ENCODE results near the gene SYP. TPM values are rescaled to one million over a fixed set of nuclear protein-coding genes. Genes with fewer than 3 reads are reported as not detected.

SYP gene
- polyA plus RNA-seq, 6 donors from 2014 or later: 0.15 to 1.3 (median 0.47) TPM; not detected in 1

DNA sequence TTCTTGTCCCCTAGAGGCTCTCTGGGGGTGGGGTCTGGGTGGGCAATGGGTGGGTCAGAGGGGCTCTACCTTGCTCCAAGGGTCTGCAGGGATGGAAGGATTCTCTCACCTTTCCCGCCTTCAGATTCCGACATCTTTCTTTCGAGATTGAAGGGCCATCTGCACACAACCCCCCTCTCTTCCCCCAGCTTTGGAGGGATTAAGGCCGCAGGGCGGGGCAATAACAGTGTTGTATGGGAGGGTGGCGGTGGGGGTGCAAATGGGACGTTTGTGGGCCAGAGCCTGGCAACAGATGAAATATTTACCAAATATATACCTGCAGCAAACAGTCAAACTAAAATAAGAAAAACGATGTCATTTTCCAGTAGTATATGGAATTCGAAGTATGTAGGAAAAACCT is 33.2 kb upstream of the SYP start, which contains the start of gene CACNA1F:
CACNA1F (minus strand) TSS at position 165 of the 400 bp plus-strand sequence; CDS start at position 134, 31 bp downstream.
- H3K36me3 Mint-ChIP-seq: no peaks in the 10 kb centered on the region
- H3K4me3 Mint-ChIP-seq: peak within 1 kb of the TSS in 3 of 8 donors; percentile 25 to 89 (median 41)
- DNase-seq (no peak), ATAC-seq (ENCODE audit: low read depth in 2 of 2) (no peak)
- no peaks in the 10 kb centered on the region for H3K27me3 Mint-ChIP-seq
- peaks cover 18 to 49% (median 42%) of the 10 kb centered on the region in 3 donors for H3K4me1 Mint-ChIP-seq
- peak within 1 kb of the TSS in 3 of 6 donors; percentile 72 to 81 (median 76) for H3K27ac Mint-ChIP-seq
- H3K9me3 Mint-ChIP-seq: peaks cover 0 to 4% (median 0%) of the 10 kb centered on the region in 7 donors

DNA sequence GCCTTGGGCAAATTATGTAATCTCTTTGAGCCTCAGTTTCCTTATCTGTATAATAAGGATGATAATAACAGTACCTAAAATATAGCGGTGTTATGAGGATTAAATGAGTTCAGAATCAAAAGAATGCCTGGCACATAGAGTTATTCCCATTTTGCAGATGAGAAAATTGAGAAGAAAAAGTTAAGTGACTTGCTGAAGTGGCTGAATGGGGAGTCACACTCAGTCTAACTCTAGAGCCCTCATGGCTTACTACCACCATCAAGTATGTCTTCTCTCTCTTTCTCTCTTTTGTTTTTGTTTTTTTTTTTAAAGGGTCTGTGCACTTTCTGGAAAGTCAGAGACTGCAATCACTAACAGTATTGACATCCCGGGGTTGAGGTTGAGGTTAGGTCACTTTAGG is 32.5 kb upstream of the SYP start:
- Mint-ChIP-seq H3K9me3 (peaks cover 0 to 7% (median 0%) of the 10 kb centered on the region in 7 donors), H3K27ac (no peak overlapping the region), H3K4me3 (peak overlapping the region in 2 of 8 donors; percentile 41 to 54), H3K4me1 (peaks cover 18 to 49% (median 39%) of the 10 kb centered on the region in 3 donors), H3K27me3 (no peaks in the 10 kb centered on the region), H3K36me3 (no peaks in the 10 kb centered on the region)
- DNase-seq: no peak
- ATAC-seq (ENCODE audit: low read depth in 2 of 2): no peak

DNA sequence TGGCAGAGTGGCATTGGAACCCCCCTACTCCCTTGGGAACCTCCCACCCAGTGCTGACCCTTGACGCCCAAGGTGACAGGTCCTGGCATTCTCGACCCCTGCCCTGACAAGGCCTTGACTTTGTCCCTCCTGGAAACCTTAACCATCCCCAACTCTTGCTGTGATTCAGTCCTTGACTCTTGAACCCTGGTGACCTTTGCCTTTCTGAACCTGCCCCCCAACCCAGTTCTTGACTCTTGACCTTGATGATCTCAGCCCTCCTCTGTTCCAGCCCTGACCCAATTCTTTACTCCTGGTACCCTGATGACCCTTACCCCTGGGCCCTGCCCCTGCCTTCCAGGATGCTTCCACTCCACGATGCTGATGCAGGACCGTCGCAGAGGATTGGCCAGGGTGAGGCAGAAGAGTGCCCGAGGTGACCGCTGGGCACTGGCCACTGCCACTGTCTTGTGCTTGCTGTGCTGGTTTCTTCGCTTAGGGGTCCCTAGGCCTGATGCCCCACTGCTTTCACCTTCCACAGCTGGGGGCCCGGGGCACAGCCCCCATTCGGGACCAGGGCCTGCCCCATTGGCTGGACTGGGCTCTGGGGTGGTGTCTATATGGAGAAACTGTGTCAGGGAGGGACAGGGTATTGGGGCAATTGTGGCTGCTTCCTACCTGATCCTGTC is 31.5 kb upstream of the SYP start:
- Mint-ChIP-seq H3K4me3 (peak overlapping the region; percentile 79 to 94 (median 90)), H3K27me3 (no peaks in the 10 kb centered on the region), H3K9me3 (peaks cover 0 to 7% (median 0%) of the 10 kb centered on the region in 7 donors), H3K4me1 (peaks cover 12 to 38% (median 28%) of the 10 kb centered on the region in 3 donors), H3K27ac (peak overlapping the region in 5 of 6 donors; percentile 82 to 97 (median 94)), H3K36me3 (no peaks in the 10 kb centered on the region)
- DNase-seq (no peak), ATAC-seq (ENCODE audit: low read depth in 2 of 2) (no peak)

GRCh38 chrX:49230500-49231232 is 30.7 kb upstream of the SYP start:
- Mint-ChIP-seq H3K4me3 (peak overlapping the region; percentile 79 to 94 (median 90)), H3K27me3 (no peaks in the 10 kb centered on the region), H3K4me1 (peaks cover 12 to 30% (median 20%) of the 10 kb centered on the region in 3 donors), H3K9me3 (peaks cover 0 to 7% (median 0%) of the 10 kb centered on the region in 7 donors), H3K27ac (peak overlapping the region; percentile 93 to 98 (median 96)), H3K36me3 (no peaks in the 10 kb centered on the region)
- peak; percentile 72 to 73 for ATAC-seq (ENCODE audit: low read depth in 2 of 2)
- DNase-seq: peak; percentile 52

- Mint-ChIP-seq H3K27me3 (peaks cover 0 to 14% (median 10%) of the 10 kb centered on the region in 3 donors), H3K36me3 (no peaks in the 10 kb centered on the region), H3K27ac (no peak overlapping the region), H3K9me3 (peaks cover 0 to 8% (median 6%) of the 10 kb centered on the region in 7 donors), H3K4me1 (peaks cover 6 to 24% (median 19%) of the 10 kb centered on the region in 3 donors), H3K4me3 (peak overlapping the region in 1 of 8 donors; percentile 80)
- DNase-seq (no peak), ATAC-seq (ENCODE audit: low read depth in 2 of 2) (no peak)
Measured at GRCh38 chrX:49228185-49228584, 28.2 kb upstream of the SYP start.

- Mint-ChIP-seq H3K4me3 (peak overlapping the region in 1 of 8 donors; percentile 80), H3K27me3 (peaks cover 0 to 16% (median 14%) of the 10 kb centered on the region in 3 donors)
Measured at GRCh38 chrX:49227726-49228125, 27.7 kb upstream of the SYP start.

GRCh38 chrX:49226946-49227345 is 27.0 kb upstream of the SYP start:
- Mint-ChIP-seq H3K36me3 (no peaks in the 10 kb centered on the region), H3K27me3 (peaks cover 0 to 19% (median 18%) of the 10 kb centered on the region in 3 donors), H3K27ac (no peak overlapping the region), H3K4me1 (peaks cover 6 to 19% (median 18%) of the 10 kb centered on the region in 3 donors), H3K9me3 (peaks cover 0 to 12% (median 6%) of the 10 kb centered on the region in 7 donors), H3K4me3 (no peak overlapping the region)
- ATAC-seq (ENCODE audit: low read depth in 2 of 2): no peak
- no peak for DNase-seq

More at GRCh38 chrX:49227726-49228125, 27.7 kb upstream of the SYP start:
- peaks cover 0 to 11% (median 6%) of the 10 kb centered on the region in 7 donors for H3K9me3 Mint-ChIP-seq
- DNase-seq (no peak), ATAC-seq (ENCODE audit: low read depth in 2 of 2) (no peak)
- peak overlapping the region in 1 of 6 donors; percentile 59 for H3K27ac Mint-ChIP-seq
- H3K36me3 Mint-ChIP-seq: no peaks in the 10 kb centered on the region
- H3K4me1 Mint-ChIP-seq: peaks cover 6 to 22% (median 19%) of the 10 kb centered on the region in 3 donors

DNA sequence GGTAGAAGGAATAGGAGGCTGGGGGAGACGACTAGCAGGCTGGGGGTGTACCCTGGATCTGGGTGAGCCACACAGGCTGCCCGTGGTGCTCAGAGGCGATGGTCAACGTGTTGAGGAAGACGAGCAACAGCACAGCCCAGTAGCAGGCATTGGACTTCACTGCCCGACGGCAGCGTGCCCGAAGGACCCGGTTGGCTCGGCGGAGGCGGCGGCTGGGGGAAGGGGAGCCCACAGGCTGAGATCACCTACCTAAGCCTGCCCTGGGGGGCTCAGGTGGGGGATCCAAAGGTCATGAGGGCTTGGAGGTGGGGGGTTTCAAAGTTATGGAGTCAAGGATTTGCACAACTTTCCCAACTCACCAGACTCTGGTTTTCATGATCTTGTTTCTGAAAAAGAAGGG is 25.9 kb upstream of the SYP start:
- Mint-ChIP-seq H3K4me3 (no peak overlapping the region), H3K36me3 (no peaks in the 10 kb centered on the region), H3K27ac (no peak overlapping the region)

DNA sequence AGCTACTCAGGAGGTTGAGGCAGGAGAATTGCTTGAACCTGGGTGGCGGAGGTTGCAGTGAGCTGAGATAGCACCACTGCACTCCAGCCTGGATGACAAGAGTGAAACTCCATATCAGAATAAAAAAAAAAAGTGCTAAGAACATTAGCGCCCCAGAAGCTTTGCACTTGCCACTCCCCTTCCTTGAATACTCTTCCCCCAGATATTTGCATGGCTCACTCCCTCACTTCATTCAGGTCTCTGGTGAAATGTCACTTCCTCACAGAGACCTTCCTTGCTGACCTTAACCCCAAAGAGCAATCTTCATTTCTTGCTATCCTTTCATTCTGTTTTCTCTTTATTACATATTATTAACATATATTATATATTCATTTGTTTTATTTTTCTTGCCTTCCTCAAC is 21.9 kb upstream of the SYP start:
- H3K27ac Mint-ChIP-seq: no peak overlapping the region
- no peaks in the 10 kb centered on the region for H3K36me3 Mint-ChIP-seq
- peaks cover 0 to 6% (median 2%) of the 10 kb centered on the region in 3 donors for H3K4me1 Mint-ChIP-seq

More for the DNA sequence above, 25.9 kb upstream of the SYP start:
- DNase-seq (no peak), ATAC-seq (ENCODE audit: low read depth in 2 of 2) (no peak)
- Mint-ChIP-seq H3K9me3 (peaks cover 0 to 12% (median 6%) of the 10 kb centered on the region in 7 donors), H3K27me3 (peaks cover 0 to 19% (median 18%) of the 10 kb centered on the region in 3 donors), H3K4me1 (peaks cover 6 to 17% (median 11%) of the 10 kb centered on the region in 3 donors)

GRCh38 chrX:49220100-49220499 is 20.1 kb upstream of the SYP start:
- no peaks in the 10 kb centered on the region for H3K36me3 Mint-ChIP-seq
- ATAC-seq (ENCODE audit: low read depth in 2 of 2): no peak
- no peak overlapping the region for H3K27ac Mint-ChIP-seq
- H3K27me3 Mint-ChIP-seq: peaks cover 0 to 29% (median 19%) of the 10 kb centered on the region in 3 donors
- no peak overlapping the region for H3K4me3 Mint-ChIP-seq
- H3K4me1 Mint-ChIP-seq: peaks cover 0 to 6% (median 2%) of the 10 kb centered on the region in 3 donors
- H3K9me3 Mint-ChIP-seq: peaks cover 0 to 12% (median 1%) of the 10 kb centered on the region in 7 donors
- DNase-seq: no peak

More for the DNA sequence above, 21.9 kb upstream of the SYP start:
- H3K27me3 Mint-ChIP-seq: peaks cover 0 to 19% (median 18%) of the 10 kb centered on the region in 3 donors
- no peak for ATAC-seq (ENCODE audit: low read depth in 2 of 2)
- H3K9me3 Mint-ChIP-seq: peaks cover 0 to 12% (median 1%) of the 10 kb centered on the region in 7 donors
- no peak for DNase-seq
- H3K4me3 Mint-ChIP-seq: no peak overlapping the region

GRCh38 chrX:49214996-49215526 is 15.1 kb upstream of the SYP start:
- no peaks in the 10 kb centered on the region for H3K4me1 Mint-ChIP-seq
- peaks cover 0 to 16% (median 0%) of the 10 kb centered on the region in 7 donors for H3K9me3 Mint-ChIP-seq
- peaks cover 0 to 14% (median 9%) of the 10 kb centered on the region in 3 donors for H3K27me3 Mint-ChIP-seq
- DNase-seq: no peak
- no peak overlapping the region for H3K4me3 Mint-ChIP-seq
- peaks cover 0 to 10% of the 10 kb centered on the region in 2 donors for H3K36me3 Mint-ChIP-seq
- H3K27ac Mint-ChIP-seq: no peak overlapping the region
- no peak for ATAC-seq (ENCODE audit: low read depth in 2 of 2)

GRCh38 chrX:49214416-49214815 is 14.4 kb upstream of the SYP start:
- no peak overlapping the region for H3K27ac Mint-ChIP-seq
- H3K9me3 Mint-ChIP-seq: peaks cover 0 to 16% (median 0%) of the 10 kb centered on the region in 7 donors
- no peak for ATAC-seq (ENCODE audit: low read depth in 2 of 2)
- no peaks in the 10 kb centered on the region for H3K4me1 Mint-ChIP-seq
- H3K4me3 Mint-ChIP-seq: no peak overlapping the region
- peaks cover 0 to 14% (median 9%) of the 10 kb centered on the region in 3 donors for H3K27me3 Mint-ChIP-seq
- DNase-seq: no peak
- H3K36me3 Mint-ChIP-seq: peaks cover 0 to 10% of the 10 kb centered on the region in 2 donors

DNA sequence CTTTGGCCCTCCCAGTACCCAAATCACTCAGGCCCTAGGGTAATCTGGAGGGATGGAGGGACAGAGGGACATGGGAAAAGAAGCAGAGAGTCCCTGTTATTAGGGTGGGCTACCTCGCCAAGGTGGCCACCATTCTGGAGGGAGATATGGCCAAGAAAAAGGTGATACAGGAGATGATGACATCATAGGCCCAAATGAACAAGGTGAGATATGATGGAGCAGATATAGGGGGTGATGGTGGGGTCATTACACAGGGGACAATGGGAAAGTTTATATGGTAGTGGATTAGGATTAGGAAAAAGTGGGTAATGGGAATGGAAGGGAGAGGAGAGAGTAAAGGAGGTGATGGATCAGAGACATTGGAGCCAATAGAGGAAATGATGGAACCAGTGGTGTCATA is 12.9 kb upstream of the SYP start:
- H3K27ac Mint-ChIP-seq: no peak overlapping the region
- DNase-seq (no peak), ATAC-seq (ENCODE audit: low read depth in 2 of 2) (no peak)
- peaks cover 0 to 10% of the 10 kb centered on the region in 2 donors for H3K36me3 Mint-ChIP-seq
- H3K9me3 Mint-ChIP-seq: peaks cover 0 to 16% (median 0%) of the 10 kb centered on the region in 7 donors
- H3K27me3 Mint-ChIP-seq: peaks cover 0 to 14% (median 9%) of the 10 kb centered on the region in 3 donors
- H3K4me1 Mint-ChIP-seq: no peaks in the 10 kb centered on the region
- no peak overlapping the region for H3K4me3 Mint-ChIP-seq
